Left renal pelvis (tissue), 4 donors: Measurements from ENCODE around the gene COL4A6. TPM values are rescaled to one million over a fixed set of nuclear protein-coding genes. Genes with fewer than 3 reads are reported as not detected.

Source experiments
- DNase-seq, 4 donors: peaks; one replicate each; pipeline ENCODE4 v3.0.0-alpha.2; 2013; ENCODE audit warnings: low read depth in 4 of 4, low spot score in 3 of 4
- polyA plus RNA-seq, 4 donors: library from polyadenylated mRNA; unstranded; fragments of 120-200 nt; gene quantifications; one replicate each; pipeline ENCODE4 v1.2.1, GENCODE V29; 2013; ENCODE audit not compliant: insufficient read length in 4 of 4

The COL4A6 gene
- polyA plus RNA-seq, 4 donors: 7.1 to 17.8 (median 16.5) TPM

DNA sequence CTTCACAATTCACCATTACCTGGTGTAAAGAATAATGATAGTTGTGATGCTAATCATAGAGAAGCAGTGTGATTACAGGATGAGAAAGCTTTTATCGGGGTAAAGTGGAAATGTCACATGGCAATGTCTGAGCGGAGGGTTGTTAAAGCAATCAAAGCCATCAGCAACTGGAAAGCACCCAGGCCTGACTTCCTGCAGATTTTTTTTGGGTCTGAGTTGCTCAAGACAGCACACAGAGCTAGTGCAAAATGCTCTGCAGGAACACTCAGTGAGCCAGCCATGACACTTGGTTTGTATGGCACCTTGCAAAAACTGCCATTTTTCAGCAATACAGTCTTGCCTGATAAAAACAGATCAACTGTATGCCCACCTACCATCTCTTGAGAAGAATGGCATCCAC is 152.9 kb downstream of the COL4A6 start:
- no peak for DNase-seq

DNA sequence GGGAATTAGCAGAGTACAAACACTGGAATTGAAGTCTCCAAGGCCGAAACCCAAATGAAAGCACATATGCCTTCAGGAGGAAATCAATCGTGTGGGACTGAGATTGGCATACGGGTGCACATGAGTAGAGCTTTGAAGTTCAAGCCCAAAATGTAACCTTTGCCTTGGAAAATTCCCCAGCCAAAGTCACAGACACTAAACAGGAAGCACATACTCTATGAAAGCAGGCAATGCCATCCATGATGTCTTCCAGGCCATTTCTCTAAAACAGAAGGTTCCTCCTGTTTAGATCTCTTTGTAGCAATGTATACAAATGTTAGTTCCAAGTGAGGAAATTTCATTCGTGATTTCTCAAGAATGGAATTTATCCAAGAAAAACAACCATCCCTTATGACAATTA is 162.5 kb downstream of the COL4A6 start:
- DNase-seq: no peak

DNA sequence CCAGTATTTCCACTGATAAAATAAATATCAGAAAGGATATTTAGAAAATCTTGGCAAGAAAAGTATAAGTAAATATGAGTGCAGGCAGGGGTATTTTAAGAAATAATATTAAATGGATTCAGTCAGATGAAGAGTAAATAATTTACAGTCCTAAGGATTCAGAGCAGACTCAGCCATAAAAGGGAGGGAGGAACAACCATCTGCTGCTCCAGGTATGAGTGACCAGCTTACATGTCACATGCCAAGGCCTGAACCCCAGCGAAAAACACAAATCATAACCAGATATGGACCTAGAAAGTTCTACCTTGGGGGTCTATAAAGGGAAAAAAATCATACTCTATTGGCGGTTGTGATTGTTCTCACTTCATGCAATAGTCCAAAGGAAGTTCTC is 166.8 kb downstream of the COL4A6 start:
- no peak for DNase-seq

DNA sequence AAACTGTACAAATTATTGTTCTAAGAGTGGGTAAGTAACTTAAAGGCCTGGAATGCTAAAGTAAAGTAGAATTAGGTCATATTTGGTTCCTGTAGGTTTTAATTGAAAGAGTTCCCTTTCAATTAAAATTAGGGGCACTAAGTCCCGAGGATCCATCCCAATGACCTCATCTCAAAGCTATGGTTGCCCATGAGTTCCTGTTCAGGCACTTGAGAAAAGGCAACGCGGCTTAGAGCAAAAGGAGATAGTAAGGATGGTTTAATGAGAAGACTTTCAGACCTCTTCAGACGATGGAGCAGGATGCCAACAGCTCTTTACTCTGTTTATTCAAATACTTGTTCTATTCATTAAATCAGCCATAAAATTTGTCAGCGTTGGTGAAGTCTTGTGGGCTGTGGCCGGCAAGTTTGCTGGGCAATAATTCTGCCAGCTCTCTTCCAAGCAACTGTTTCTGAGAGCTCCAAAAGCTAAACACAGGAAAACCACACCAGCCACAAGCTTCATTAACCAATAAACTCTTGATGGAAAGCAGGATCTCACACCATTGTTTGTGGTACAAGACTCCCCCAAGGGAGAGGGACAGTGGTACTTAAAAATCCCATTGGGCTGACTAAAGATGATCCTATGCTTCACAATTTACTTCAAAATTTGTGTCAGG is 167.4 kb downstream of the COL4A6 start:
- no peak for DNase-seq

DNA sequence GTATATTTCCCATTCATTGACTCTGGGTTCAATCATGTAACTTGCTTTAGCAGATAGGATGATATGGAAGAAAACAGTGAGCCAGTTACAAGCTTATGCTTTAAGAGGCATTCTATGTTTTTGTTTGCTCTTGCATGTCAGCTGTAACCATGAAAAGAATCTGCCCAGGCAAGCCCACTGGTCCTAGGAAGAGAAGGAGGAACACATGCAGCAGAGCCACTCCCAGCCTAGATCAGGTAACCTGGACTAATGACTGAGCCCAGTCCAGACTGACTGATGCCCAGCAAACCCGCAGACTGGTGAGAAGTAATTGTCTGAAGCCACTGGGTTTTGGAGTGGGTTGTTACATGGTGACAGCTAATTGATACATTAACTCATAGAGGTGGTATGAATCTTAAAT is 167.9 kb downstream of the COL4A6 start:
- DNase-seq: no peak

DNA sequence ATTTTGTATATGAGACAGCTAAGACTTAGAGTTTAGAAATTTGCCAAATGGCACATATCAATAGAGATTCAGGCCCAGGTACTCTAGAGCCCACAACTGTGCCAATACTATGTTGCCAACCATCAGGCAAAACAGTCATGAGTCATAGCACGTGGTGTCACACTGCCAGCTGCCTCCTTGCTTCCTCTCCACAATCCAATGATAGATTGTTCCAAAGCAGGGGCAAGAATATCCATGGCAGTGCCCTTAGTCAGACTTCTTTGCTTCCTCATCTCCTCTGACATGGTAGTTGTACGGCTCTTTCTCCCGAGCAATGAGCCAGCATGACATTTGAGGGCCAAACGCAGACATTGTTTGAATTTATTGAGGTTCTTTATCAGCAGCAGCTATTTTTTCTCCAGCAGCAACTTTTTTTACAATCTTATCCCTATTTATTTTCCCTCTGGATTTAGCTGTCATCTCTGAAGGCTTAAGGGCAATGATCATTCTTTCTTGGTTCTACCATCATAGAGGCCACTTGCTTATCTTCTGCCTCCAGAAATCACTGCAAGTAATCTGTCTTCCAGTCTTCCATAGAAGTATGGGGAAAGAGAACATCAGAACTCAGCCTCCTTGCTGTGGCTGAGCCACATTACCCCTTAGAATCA is 169.7 kb downstream of the COL4A6 start:
- DNase-seq: no peak

DNA sequence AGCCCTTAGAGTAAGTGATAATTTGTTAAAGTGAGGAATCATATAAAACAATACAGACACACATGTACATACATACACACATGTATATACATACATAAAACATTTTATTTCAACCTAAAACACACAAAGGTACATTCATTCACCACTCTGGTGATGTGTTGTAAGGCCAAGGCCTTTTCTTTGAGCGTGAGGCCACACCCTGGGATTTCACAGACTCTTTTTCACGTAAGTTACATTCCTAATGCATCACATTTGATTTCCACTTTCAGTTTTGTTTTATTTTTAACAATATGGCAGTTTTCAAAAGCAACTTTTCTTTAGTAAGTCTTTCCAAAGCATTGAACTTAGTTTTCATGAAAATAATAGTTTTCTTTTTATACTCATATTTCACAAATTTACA is 170.7 kb downstream of the COL4A6 start:
- no peak for DNase-seq

DNA sequence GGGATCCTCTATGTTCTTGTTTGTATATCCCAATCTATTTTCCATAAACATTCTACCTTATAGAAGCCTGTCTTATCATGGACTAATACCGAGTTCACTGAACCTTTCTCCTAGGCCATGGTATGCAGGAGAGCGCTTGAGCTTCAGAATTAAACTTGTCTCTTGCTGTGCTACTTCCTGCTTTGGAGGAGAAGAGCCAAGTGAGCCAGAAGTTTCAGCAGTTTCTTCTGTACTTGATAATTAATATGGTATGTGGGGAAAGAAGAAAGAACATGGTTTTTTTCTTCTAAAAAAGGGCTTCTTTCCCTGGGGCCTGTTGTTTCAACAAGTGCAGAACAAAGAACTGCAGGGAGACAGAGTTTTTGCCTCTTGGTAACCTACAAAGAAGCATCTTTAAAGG is 173.8 kb downstream of the COL4A6 start:
- DNase-seq: no peak

DNA sequence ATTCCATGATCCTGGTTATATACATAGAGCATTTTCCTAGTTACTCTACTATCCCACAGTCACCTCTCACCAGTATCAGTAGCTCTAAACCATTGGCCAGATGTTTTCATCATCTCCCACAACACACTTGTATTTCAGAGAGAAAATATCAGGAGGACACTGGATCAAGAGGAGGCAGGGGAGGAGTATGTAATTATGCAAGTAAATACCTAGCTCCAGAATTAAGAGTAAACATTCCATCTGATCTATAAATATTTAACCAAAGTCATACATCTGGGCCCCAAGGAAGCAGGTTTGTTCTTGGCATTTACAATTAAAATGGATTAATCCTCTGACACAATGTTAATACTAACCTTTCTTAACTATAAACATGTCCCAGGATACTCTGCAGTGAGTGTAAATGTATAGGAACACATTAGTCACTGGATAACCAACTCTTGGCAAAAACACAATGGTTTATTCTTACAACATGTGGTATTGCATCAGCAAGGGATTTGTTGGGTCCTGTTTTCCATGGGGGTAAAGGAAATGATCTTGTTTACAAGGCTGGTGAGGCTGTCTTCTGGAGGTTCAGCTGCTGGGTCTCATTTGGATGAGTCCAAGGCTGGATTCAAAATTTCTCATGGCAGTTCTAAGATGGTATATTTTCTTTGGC is 176.5 kb downstream of the COL4A6 start:
- DNase-seq: no peak

DNA sequence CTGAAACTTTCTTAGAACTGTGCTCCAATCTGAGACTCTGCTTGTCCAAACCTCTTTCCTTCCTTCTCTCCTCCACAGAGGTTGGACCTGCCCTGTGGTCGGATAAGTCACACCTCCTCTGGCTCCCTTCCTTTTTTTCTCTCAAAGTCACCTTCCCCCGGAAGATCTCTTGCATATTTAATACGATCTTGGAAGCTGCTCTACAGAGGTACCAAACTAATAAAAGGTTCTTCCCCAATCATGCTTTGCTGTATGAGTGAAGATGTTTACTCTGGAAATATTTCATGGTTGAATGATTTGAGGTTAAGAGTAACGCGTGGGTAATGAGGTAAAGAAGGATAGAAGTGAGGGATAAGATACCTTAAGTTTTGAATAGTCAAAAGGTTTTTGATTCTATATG is 180.7 kb downstream of the COL4A6 start:
- DNase-seq: no peak

DNA sequence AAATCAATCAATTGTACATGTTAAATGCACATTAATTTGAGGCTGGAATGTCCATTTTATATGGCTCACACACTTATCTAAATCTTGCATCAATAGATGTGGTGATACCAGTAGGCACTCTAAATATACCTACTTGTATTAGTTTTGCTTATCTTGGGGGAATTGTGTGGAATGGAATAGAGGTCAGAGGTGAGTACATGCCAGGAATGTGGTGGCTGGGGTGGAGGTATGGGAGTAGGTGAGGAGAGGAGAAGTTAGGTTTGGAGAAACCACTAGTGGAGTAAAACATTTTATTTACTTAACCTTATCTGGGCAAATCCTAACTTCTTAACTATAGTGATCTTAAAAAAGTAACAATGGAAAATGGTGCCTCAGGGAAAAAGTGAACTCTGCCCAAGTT is 183.6 kb downstream of the COL4A6 start:
- no peak for DNase-seq

DNA sequence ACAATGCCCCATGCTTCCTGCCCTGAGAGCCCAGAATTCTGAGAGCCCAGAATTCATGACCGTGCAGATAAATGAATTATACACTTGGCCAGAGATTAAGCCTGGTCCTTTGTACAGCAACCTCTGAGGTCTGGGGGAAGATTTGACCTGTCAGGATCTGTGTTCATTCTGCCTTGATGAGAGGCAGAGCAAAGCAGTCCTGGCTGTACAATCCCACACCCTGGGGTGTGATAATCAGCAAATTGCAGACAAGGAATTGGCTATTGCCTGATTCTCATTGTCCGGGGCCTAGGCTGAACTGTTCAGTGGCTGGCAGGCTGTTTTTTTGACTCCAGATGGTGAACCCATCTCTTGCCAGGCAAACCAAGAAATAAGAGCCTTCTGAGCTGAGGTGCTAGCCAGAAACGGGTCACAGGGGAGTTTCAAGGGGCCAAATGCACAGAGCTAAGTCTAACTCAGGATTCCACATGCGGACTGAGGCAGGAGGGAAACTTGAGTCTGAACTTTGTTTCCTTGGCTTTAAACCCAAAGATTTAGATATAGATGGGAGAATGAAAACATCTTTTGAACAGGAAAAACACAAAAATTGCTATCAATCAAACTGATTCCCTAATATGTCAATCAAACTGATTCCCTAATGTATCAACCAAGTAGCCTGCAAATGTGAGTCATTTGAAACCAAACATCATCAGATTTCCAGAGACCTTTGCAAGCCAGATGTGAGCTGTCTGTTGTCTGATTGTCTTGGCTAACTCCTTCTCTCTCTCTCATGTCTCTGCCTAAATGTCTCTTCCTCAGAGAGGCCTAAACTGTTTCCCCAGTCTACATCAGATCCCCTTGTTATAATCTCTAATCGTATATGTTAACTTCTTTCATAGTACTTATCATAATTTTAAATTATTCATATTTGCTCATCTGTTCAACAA is 187.3 kb downstream of the COL4A6 start:
- DNase-seq: no peak

DNA sequence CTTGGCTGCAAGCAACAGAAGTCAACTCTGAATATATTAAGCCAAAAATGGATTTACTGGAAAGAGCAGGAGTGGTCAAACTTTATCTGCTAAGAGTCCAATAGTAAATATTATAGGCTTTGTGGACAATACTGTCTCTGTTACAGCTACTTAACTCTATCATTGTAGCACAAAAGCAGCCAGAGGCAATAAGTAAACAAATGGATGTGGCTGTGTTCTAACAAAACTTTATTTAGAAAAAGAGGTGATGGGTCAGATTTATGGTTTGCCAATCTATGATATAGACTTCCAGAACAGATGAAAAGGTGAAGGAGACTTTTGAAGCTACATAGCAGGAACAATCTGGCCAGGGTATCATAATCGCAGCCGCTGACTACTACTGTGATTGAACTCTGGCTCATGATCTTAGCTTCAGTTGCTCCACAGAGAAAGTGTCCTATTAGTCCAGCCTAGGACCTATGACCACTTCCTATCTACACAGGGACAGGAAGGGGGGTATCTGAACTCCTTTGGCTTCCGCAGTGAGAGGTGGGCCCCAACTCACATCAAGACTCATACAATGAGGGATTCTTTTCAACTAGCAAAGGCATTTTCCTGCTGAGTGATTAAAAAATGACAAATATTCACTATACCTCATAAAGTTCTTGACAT is 191.8 kb downstream of the COL4A6 start:
- DNase-seq: no peak

DNA sequence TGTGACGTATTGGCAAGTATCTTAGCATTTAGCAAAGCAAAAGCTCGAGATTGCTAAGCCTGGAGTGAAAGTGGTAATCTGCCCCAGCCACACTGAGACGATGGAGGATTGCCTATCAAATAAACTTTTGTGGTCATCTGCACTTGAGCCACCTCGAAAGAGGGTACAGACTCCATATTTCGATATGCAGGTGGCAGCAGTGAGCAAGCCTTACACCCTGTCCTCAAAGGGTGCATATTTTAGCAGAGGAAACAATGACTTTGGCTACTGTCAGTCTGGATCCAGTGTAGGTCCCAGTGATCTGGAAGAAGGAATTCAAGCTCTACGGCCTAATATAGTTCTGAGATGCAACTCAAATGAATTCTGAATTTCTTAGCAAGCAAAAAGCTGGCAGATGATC is 192.8 kb downstream of the COL4A6 start:
- DNase-seq: no peak

DNA sequence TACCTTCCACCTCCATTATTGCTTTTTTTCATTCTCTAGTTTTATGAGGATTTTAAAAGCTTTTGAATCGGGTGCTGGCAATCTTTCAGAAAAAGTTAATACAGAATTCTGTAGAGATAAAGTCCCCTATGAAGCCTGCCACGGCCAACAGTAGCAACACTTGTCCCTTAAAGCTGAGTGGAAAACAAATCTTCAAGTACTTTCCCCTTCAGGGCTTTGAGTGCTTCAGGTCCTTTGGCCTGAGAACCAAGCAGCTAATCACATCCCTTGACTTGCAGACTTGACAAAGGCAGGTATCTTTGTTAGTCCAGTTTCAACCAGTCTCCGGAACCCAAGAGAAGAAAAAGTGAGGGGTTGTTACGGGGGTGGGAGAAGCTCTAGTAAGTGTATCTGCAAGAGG is 202.2 kb downstream of the COL4A6 start:
- no peak for DNase-seq

DNA sequence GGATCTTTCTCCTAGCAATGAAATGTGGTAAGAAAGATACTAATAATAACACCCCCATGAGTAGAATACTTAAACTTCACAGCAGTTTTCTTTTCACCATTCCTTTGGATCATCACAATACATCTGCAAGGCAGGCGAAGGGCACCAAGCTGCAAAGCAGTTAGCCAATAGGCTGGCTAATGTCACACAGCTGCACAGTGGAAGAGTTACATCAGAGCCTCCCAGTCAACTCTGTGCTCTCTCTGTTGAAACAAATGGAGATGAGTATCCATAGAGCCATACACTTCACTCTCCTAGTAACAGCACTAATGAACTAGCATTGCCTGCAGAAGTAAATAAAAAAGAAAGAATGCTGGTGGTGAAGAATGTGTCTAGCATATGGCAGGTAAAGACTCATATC is 207.6 kb downstream of the COL4A6 start:
- DNase-seq: no peak

DNA sequence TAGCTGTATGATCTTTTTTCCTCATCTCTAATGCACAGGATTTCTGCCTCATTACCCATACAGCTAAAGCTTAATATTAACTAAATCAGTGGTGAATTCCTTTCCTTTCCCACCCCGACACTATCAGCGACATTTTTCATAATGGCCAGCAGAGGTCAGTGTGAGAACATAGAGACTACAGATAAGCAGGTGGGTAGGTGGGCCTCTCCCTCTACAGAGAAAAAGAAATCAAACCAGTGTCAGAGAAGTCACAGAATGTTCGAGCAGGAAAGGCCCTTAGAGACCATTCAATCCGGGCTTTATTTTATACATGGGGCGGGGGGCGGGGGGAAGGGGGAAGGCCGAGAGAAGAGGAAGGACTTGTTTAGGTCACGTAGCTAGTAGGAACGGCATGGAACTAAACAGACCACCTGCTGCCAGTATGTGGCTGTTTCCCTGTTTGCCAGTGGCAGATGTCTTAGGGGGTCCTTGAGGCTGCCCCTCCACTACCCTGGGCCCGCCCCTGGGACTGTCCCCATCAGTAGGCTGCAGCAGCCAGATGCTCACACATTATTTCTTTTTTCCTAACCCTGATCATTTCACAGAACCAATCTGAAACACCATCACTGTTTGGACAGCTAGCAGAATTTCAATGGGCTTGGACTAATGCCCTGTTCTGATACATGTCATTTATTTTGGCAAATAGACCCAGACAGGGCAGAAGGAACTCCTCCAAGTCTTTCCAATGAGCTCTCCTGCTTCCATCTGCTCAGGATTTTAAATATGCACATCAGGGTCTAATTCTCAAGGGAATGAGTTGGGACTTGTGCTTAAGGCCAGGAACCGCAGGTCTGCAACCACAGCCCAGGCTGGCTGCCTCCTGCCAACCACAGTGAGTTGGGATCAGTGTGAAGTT is 213.2 kb downstream of the COL4A6 start:
- DNase-seq: peak; percentile 28 to 65 (median 49)

DNA sequence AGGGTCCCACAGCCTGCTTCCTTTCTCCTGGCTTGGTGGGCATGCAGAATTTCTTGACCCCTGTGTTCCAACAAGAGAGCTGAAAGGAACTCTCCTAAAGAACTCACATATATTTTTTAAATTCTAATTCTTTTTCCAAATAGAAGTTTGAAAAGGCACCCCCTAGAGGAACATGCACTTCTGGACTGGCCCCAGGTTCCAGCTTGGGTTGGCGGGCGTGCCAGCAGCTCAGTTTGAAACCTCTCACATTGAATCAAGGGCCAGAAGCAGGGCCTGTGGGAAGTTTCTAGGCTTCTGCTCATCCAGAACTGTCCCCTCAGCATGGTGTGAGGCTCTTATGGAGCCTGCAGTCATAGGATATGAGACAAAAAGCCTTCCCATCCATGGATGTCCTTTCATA is 214.0 kb downstream of the COL4A6 start:
- no peak for DNase-seq

DNA sequence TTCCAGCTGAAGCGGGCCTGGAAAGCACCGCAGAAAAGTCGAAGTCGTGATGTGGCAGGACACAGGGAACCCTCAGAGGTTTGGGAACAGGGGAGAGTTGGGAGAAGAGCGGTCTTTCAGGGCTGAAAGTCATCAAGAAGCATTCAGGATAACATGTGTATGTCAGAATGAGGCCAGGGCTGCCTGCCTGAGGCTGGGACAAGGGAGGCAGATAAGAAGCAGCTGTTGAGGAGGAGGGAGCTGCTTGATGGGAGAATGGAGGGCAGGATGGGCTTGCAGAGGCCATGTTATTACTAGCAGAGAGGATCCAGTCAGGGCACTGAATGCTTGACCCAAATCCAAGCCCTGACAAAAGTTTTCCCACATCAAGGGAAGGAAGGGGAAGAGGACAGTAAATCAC is 214.6 kb downstream of the COL4A6 start:
- peak in 1 of 4 donors; percentile 10 for DNase-seq
